Measurements from ENCODE around the gene ATAD2B.

The ATAD2B gene

GRCh38 chr2:23915327-23915726, 11.6 kb downstream of the ATAD2B start:
- no peak for DNase-seq (ENCODE audit: low spot score)
- Histone ChIP-seq H3K9me3 (ENCODE audit: severe bottlenecking) (no peaks in the 10 kb centered on the region), H3K27me3 (ENCODE audit: insufficient read depth, poor library complexity, severe bottlenecking) (no peaks in the 10 kb centered on the region), H3K4me3 (ENCODE audit: severe bottlenecking) (no peak overlapping the region), H3K36me3 (ENCODE audit: low read depth) (no peaks in the 10 kb centered on the region), H3K4me1 (ENCODE audit: insufficient read depth, poor library complexity, severe bottlenecking) (no peaks in the 10 kb centered on the region), H3K27ac (ENCODE audit: poor library complexity, severe bottlenecking) (no peak overlapping the region)
- no peak for ATAC-seq (ENCODE audit: low read depth)
- TF ChIP-seq, protein P1, sequence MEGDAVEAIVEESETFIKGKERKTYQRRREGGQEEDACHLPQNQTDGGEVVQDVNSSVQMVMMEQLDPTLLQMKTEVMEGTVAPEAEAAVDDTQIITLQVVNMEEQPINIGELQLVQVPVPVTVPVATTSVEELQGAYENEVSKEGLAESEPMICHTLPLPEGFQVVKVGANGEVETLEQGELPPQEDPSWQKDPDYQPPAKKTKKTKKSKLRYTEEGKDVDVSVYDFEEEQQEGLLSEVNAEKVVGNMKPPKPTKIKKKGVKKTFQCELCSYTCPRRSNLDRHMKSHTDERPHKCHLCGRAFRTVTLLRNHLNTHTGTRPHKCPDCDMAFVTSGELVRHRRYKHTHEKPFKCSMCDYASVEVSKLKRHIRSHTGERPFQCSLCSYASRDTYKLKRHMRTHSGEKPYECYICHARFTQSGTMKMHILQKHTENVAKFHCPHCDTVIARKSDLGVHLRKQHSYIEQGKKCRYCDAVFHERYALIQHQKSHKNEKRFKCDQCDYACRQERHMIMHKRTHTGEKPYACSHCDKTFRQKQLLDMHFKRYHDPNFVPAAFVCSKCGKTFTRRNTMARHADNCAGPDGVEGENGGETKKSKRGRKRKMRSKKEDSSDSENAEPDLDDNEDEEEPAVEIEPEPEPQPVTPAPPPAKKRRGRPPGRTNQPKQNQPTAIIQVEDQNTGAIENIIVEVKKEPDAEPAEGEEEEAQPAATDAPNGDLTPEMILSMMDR (IDR thresholded peaks at IDR 0.05; ENCODE audit: poor library complexity, severe bottlenecking) = no peak

GRCh38 chr2:23912054-23912453, 14.9 kb downstream of the ATAD2B start:
- Histone ChIP-seq H3K4me3 (ENCODE audit: severe bottlenecking) (no peak overlapping the region), H3K36me3 (ENCODE audit: low read depth) (no peaks in the 10 kb centered on the region), H3K27ac (ENCODE audit: poor library complexity, severe bottlenecking) (no peak overlapping the region), H3K9me3 (ENCODE audit: severe bottlenecking) (no peaks in the 10 kb centered on the region), H3K4me1 (ENCODE audit: insufficient read depth, poor library complexity, severe bottlenecking) (no peaks in the 10 kb centered on the region), H3K27me3 (ENCODE audit: insufficient read depth, poor library complexity, severe bottlenecking) (no peaks in the 10 kb centered on the region)
- no peak for DNase-seq (ENCODE audit: low spot score)
- ATAC-seq (ENCODE audit: low read depth) = no peak; the same call in 2 of the 3 replicates
- TF ChIP-seq, protein P1 (IDR thresholded peaks at IDR 0.05; ENCODE audit: poor library complexity, severe bottlenecking) = no peak

GRCh38 chr2:23905155-23905554, 21.8 kb downstream of the ATAD2B start:
- ATAC-seq (ENCODE audit: low read depth) = no peak
- no peaks in the 10 kb centered on the region for H3K27me3 ChIP-seq (ENCODE audit: insufficient read depth, poor library complexity, severe bottlenecking)
- no peaks in the 10 kb centered on the region for H3K36me3 ChIP-seq (ENCODE audit: low read depth)
- no peak overlapping the region for H3K27ac ChIP-seq (ENCODE audit: poor library complexity, severe bottlenecking)
- no peak for DNase-seq (ENCODE audit: low spot score)
- no peaks in the 10 kb centered on the region for H3K9me3 ChIP-seq (ENCODE audit: severe bottlenecking)
- TF ChIP-seq, protein P1 (IDR thresholded peaks at IDR 0.05; ENCODE audit: poor library complexity, severe bottlenecking) = no peak
- no peak overlapping the region for H3K4me3 ChIP-seq (ENCODE audit: severe bottlenecking)
- H3K4me1 ChIP-seq (ENCODE audit: insufficient read depth, poor library complexity, severe bottlenecking) = peaks cover 29% of the 10 kb centered on the region

DNA sequence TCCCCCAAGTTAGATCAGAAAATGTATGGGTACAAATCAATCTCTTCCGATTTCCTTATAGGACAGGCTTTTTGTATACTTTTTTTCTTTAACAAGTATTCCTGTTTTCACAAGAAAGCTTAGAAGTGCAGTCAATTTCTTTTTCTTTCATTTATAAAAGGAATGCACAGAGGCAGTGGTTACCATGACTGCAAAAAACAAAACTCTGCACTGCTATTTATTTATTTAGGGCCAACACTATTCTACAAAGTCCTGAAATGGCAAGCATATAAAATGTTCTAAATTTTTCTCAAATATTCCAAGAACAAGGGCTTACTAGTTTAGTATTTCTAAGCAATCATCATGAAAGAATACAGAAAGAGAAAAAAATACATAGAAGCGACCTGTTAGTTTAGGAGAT, 22.2 kb downstream of the ATAD2B start:
- Histone ChIP-seq H3K27ac (ENCODE audit: poor library complexity, severe bottlenecking) (no peak overlapping the region), H3K9me3 (ENCODE audit: severe bottlenecking) (no peaks in the 10 kb centered on the region), H3K36me3 (ENCODE audit: low read depth) (no peaks in the 10 kb centered on the region), H3K4me1 (ENCODE audit: insufficient read depth, poor library complexity, severe bottlenecking) (peaks cover 31% of the 10 kb centered on the region), H3K27me3 (ENCODE audit: insufficient read depth, poor library complexity, severe bottlenecking) (no peaks in the 10 kb centered on the region), H3K4me3 (ENCODE audit: severe bottlenecking) (no peak overlapping the region)
- TF ChIP-seq, protein P1 (IDR thresholded peaks at IDR 0.05; ENCODE audit: poor library complexity, severe bottlenecking) = no peak
- no peak for DNase-seq (ENCODE audit: low spot score)
- no peak for ATAC-seq (ENCODE audit: low read depth)

- H3K27me3 ChIP-seq (ENCODE audit: insufficient read depth, poor library complexity, severe bottlenecking) = no peaks in the 10 kb centered on the region
- ATAC-seq (ENCODE audit: low read depth) (no peak), DNase-seq (ENCODE audit: low spot score) (no peak)
- no peak overlapping the region for H3K4me3 ChIP-seq (ENCODE audit: severe bottlenecking)
- H3K27ac ChIP-seq (ENCODE audit: poor library complexity, severe bottlenecking) = no peak overlapping the region
- TF ChIP-seq, protein P1 (IDR thresholded peaks at IDR 0.05; ENCODE audit: poor library complexity, severe bottlenecking) = no peak
- no peaks in the 10 kb centered on the region for H3K36me3 ChIP-seq (ENCODE audit: low read depth)
- peaks cover 31% of the 10 kb centered on the region for H3K4me1 ChIP-seq (ENCODE audit: insufficient read depth, poor library complexity, severe bottlenecking)
- H3K9me3 ChIP-seq (ENCODE audit: severe bottlenecking) = no peaks in the 10 kb centered on the region
Observed at GRCh38 chr2:23904215-23904614, 22.7 kb downstream of the ATAD2B start.
